Endothelial cell of umbilical vein (primary cell): ENCODE data around the gene ACTL7A. TPM values are rescaled to one million over a fixed set of nuclear protein-coding genes. Genes with fewer than 3 reads are reported as not detected.

Experiments used
- BruUV-seq: library from RNA; stranded (reverse); fragments of 400-500 nt; replicated peaks from 2 replicates; lab custom pipeline; 2021; lab: Mats Ljungman, UMichigan
- CTCF ChIA-PET: fragments of 300-600, 350-600 bp; sonication (Branson Sonifier 250); formaldehyde crosslinking; loops from one replicate; lab custom pipeline; 2021; ENCODE audit warnings: antibody characterized with exemption, inconsistent platforms; lab: Charles Lee
- POLR2A ChIA-PET: fragments of 300-600, 350-600 bp; sonication (Branson Sonifier 250); formaldehyde crosslinking; loops from one replicate; lab custom pipeline; 2021; ENCODE audit warnings: antibody characterized with exemption, inconsistent platforms; lab: Charles Lee
- DNase-seq: peaks from one replicate; pipeline ENCODE4 v3.0.0-alpha.2; 2011; ENCODE audit warnings: low read depth, low spot score
- FAIRE-seq: peaks from 2 replicates; lab custom pipeline; 2011; peaks lifted over from hg19 to GRCh38; lab: Jason Lieb, UNC
- H2AFZ ChIP-seq: 2 replicates; pipeline ENCODE4 v1.6.0; 2012; ENCODE audit warnings: low read depth, low read length, control low read depth, inconsistent platforms
- H3K27ac ChIP-seq: 2 replicates; pipeline ENCODE4 v1.5.1; 2011; ENCODE audit warnings: low read depth, mild to moderate bottlenecking, control low read depth, low read length, moderate library complexity; ENCODE audit not compliant: insufficient read depth
- H3K27me3 ChIP-seq, 2 experiments: 2 replicates each; pipeline versions ENCODE4 v1.6.0 to v1.6.1; 2011; ENCODE audit warnings: low read length in 2 of 2, mixed read lengths in 1 of 2; ENCODE audit not compliant: control insufficient read depth in 2 of 2, insufficient read depth in 2 of 2
- H3K36me3 ChIP-seq, 2 experiments: 2 replicates in 1 of 2; 3 replicates in 1 of 2; pipeline ENCODE4 v1.5.1; 2011; ENCODE audit warnings: low read length in 2 of 2, mild to moderate bottlenecking in 1 of 2, moderate library complexity in 1 of 2; ENCODE audit not compliant: control insufficient read depth in 2 of 2, insufficient read depth in 2 of 2; ENCODE audit errors: extremely low read depth in 1 of 2
- H3K4me1 ChIP-seq: 3 replicates; pipeline ENCODE4 v1.5.1; 2011; ENCODE audit warnings: mild to moderate bottlenecking, low read length; ENCODE audit not compliant: control insufficient read depth, insufficient read depth; ENCODE audit errors: extremely low read depth
- H3K4me2 ChIP-seq: 2 replicates; pipeline ENCODE4 v1.6.1; 2011; ENCODE audit warnings: low read length, control low read depth, mixed read lengths; ENCODE audit not compliant: insufficient read depth
- H3K4me3 ChIP-seq, 3 experiments: fragments of 200-600 bp in 1 of 3; sonication (generic), shearing (Covaris generic) in 1 of 3; replicated peaks in 1 of 3; 2 replicates each; pipeline ENCODE4 v1.5.1; 2011 to 2016; ENCODE audit warnings: control low read depth in 3 of 3, low read length in 3 of 3, mild to moderate bottlenecking in 2 of 3, inconsistent platforms in 1 of 3, low read depth in 1 of 3, moderate library complexity in 1 of 3; ENCODE audit not compliant: insufficient read depth in 1 of 3
- H3K79me2 ChIP-seq: 2 replicates; pipeline ENCODE4 v1.6.0; 2012; ENCODE audit warnings: low read length, inconsistent platforms; ENCODE audit not compliant: control insufficient read depth, insufficient read depth
- H3K9ac ChIP-seq: replicated peaks from 2 replicates; pipeline ENCODE3; 2011; ENCODE audit warnings: low read length, control low read depth; ENCODE audit not compliant: insufficient read depth; ENCODE audit errors: extremely low read depth
- H3K9me1 ChIP-seq: replicated peaks from 3 replicates; pipeline ENCODE4 v1.6.0; 2011; ENCODE audit warnings: mild to moderate bottlenecking, low read length; ENCODE audit not compliant: control insufficient read depth, insufficient read depth; ENCODE audit errors: extremely low read depth
- H3K9me3 ChIP-seq: replicated peaks from 2 replicates; pipeline ENCODE4 v1.5.1; 2012; ENCODE audit warnings: low read length, inconsistent platforms; ENCODE audit not compliant: control insufficient read depth, insufficient read depth
- H4K20me1 ChIP-seq: replicated peaks from 2 replicates; pipeline ENCODE3; 2011; ENCODE audit warnings: mild to moderate bottlenecking, low read length; ENCODE audit not compliant: control insufficient read depth, insufficient read depth; ENCODE audit errors: extremely low read depth
- EZH2 ChIP-seq: IDR thresholded peaks from 2 replicates; pipeline ENCODE4 v1.6.1; 2012; ENCODE audit warnings: borderline replicate concordance, low read depth, mild to moderate bottlenecking, moderate library complexity, low read length, inconsistent platforms; ENCODE audit not compliant: severe bottlenecking
- FOS ChIP-seq: IDR thresholded peaks from 2 replicates; pipeline ENCODE4 v1.6.1; 2011; ENCODE audit warnings: mild to moderate bottlenecking, low read length, moderate library complexity, borderline replicate concordance; ENCODE audit not compliant: insufficient read depth
- JUN ChIP-seq: IDR thresholded peaks from 2 replicates; pipeline ENCODE4 v1.6.1; 2011; ENCODE audit warnings: borderline replicate concordance, low read depth; ENCODE audit not compliant: insufficient read length, insufficient read depth
- MYC ChIP-seq: IDR thresholded peaks from one replicate; pipeline ENCODE4 v1.6.1; 2011; ENCODE audit warnings: mild to moderate bottlenecking, low read depth, low read length
- POLR2A ChIP-seq: IDR thresholded peaks from 2 replicates; pipeline ENCODE4 v1.6.1; 2012; ENCODE audit warnings: low read depth, mild to moderate bottlenecking, control low read depth, low read length
- dilution Hi-C: fragments of 300-500 bp; cut with MboI; formaldehyde crosslinking; loops from one replicate; pipeline ENCODE4 v1.15.0; 2019; ENCODE audit warnings: low sequenced_read_pairs; ENCODE audit not compliant: extremely low pct_ligation_motif_present
- intact Hi-C: fragments of 100-400 bp; cut with micrococcal nuclease; formaldehyde crosslinking; loops from one replicate; pipeline ENCODE4 v1.10.0; 2022
- polyA plus RNA-seq, 4 experiments: library from polyadenylated mRNA; depleted of rRNA in 3 of 4; stranded (reverse) in 3 of 4; unstranded in 1 of 4; fragments of >200 nt; gene quantifications; 2 replicates each; pipeline versions ENCODE4 v1.2.1 to v1.2.3, GENCODE V29; 2011 to 2012; ENCODE audit warnings: missing spikeins in 1 of 4
- total RNA-seq: library from RNA; stranded (reverse); gene quantifications from 2 replicates; pipeline ENCODE4 v1.2.3, GENCODE V29; 2021
- TF ChIP-seq, protein P1 (sequence below): IDR thresholded peaks from 2 replicates; pipeline ENCODE4 v1.6.1; 2011; ENCODE audit not compliant: insufficient read depth, insufficient read length
- TF ChIP-seq, protein P2 (sequence below), 2 donors: IDR thresholded peaks; 1 replicate in 1 of 2; 2 replicates in 1 of 2; pipeline ENCODE4 v1.5.1; 2011; ENCODE audit warnings: low read length in 2 of 2, mild to moderate bottlenecking in 2 of 2, moderate library complexity in 2 of 2, control low read depth in 1 of 2, inconsistent platforms in 1 of 2, low read depth in 1 of 2; ENCODE audit not compliant: insufficient read depth in 1 of 2; ENCODE audit errors: extremely low read depth in 1 of 2

ACTL7A gene
- total and polyA plus RNA-seq, 2 donors (not counting 3 experiments of a cell fraction or from before 2014, with no cell fraction given), result not detected

DNA sequence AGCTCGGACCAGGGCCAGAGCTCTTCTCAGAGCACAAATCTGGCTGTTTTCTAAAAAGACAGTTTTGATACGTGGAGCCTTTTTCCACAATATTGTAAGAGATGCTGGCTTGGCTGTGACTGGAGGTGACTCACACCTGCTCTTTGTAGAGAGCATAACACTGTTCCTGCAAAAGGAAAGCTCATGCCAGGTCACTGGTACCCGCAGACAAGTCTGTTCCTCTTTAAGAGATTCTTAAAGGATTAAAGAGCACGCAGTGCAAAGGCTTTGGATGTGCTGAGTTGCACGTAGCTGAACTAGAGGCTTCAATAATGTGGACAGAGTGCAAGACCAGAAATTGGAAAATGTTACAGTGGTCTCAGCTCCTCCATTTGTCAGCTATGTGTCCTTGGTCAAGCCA, 25.3 kb upstream of the ACTL7A start:
- TF ChIP-seq FOS, result no peak
- no peak for TF ChIP-seq JUN
- TF ChIP-seq, protein P1, sequence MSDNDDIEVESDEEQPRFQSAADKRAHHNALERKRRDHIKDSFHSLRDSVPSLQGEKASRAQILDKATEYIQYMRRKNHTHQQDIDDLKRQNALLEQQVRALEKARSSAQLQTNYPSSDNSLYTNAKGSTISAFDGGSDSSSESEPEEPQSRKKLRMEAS, result no peak
- TF ChIP-seq MYC, result no peak
- TF ChIP-seq POLR2A, result no peak
- TF ChIP-seq, protein P2, sequence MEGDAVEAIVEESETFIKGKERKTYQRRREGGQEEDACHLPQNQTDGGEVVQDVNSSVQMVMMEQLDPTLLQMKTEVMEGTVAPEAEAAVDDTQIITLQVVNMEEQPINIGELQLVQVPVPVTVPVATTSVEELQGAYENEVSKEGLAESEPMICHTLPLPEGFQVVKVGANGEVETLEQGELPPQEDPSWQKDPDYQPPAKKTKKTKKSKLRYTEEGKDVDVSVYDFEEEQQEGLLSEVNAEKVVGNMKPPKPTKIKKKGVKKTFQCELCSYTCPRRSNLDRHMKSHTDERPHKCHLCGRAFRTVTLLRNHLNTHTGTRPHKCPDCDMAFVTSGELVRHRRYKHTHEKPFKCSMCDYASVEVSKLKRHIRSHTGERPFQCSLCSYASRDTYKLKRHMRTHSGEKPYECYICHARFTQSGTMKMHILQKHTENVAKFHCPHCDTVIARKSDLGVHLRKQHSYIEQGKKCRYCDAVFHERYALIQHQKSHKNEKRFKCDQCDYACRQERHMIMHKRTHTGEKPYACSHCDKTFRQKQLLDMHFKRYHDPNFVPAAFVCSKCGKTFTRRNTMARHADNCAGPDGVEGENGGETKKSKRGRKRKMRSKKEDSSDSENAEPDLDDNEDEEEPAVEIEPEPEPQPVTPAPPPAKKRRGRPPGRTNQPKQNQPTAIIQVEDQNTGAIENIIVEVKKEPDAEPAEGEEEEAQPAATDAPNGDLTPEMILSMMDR (IDR thresholded peaks at IDR 0.05; ENCODE audit: extremely low read depth in 1 of 2, insufficient read depth in 1 of 2, low read depth in 1 of 2, low read length in 2 of 2), result no peak
- no peak for TF ChIP-seq EZH2
- Histone ChIP-seq H4K20me1 (no peaks in the 10 kb centered on the region), H3K4me2 (no peak overlapping the region), H3K27me3 (no peaks in the 10 kb centered on the region), H3K4me1 (peaks cover 8% of the 10 kb centered on the region), H3K79me2 (no peaks in the 10 kb centered on the region), H3K4me3 (no peak overlapping the region), H3K27ac (no peak overlapping the region), H2AFZ (no peak overlapping the region), H3K36me3 (no peaks in the 10 kb centered on the region), H3K9me3 (no peaks in the 10 kb centered on the region), H3K9ac (no peak overlapping the region), H3K9me1 (no peaks in the 10 kb centered on the region)
- BruUV-seq, result no TSS peak
- FAIRE-seq (no peak), DNase-seq (no peak)
- intact Hi-C loops, result no loop called here
- CTCF ChIA-PET, result interaction anchor here (1.0 kb wide), 1 partner anchor 1371 kb away, joined by 3 read pairs; no protein-coding TSS in a partner anchor
- dilution Hi-C loops, result no loop called here
- POLR2A ChIA-PET, result no interaction called here
